K562 (cell line): ENCODE results near the gene MYOZ2. TPM values are rescaled to one million over a fixed set of nuclear protein-coding genes. Genes with fewer than 3 reads are reported as not detected.

Source experiments
- ATF6 ChIP-seq: sonication (generic); formaldehyde crosslinking; IDR thresholded peaks from 2 replicates; pipeline ENCODE4 v1.4.0; 2020; ENCODE audit warnings: mild to moderate bottlenecking, missing genetic modification reagents
- E2F8 ChIP-seq: fragments of 450-650 bp; IDR thresholded peaks from 2 replicates; pipeline ENCODE4 v1.7.1; 2018; ENCODE audit warnings: mild to moderate bottlenecking, low read depth; ENCODE audit not compliant: partially characterized antibody
- ETV5 ChIP-seq: sonication (generic); formaldehyde crosslinking; IDR thresholded peaks from 2 replicates; pipeline ENCODE4 v1.4.0; 2020; ENCODE audit warnings: low read depth, mild to moderate bottlenecking, missing genetic modification reagents
- HDAC8 ChIP-seq: fragments of 450-650 bp; IDR thresholded peaks from 2 replicates; pipeline ENCODE4 v1.6.1; 2016; ENCODE audit warnings: mild to moderate bottlenecking, missing genetic modification characterization, moderate library complexity, missing compliant biosample characterization
- MAZ ChIP-seq, 2 experiments: fragments of 450-650 bp in 1 of 2; sonication (generic) in 1 of 2; formaldehyde crosslinking; IDR thresholded peaks in 1 of 2; conservative IDR thresholded peaks in 1 of 2; 2 replicates each; pipeline versions ENCODE4 v1.4.0 to v1.5.0; 2020; ENCODE audit warnings: mild to moderate bottlenecking in 1 of 2, missing genetic modification reagents in 1 of 2
- MCM7 ChIP-seq, 2 experiments: fragments of 450-650 bp; IDR thresholded peaks; 2 replicates each; pipeline ENCODE4 v1.6.1; 2016 to 2018
- MED1 ChIP-seq: sonication (generic); formaldehyde crosslinking; IDR thresholded peaks from 2 replicates; pipeline ENCODE4 v1.8.1; 2023; ENCODE audit warnings: missing genetic modification reagents, borderline replicate concordance
- MLX ChIP-seq, 2 experiments: fragments of 450-650 bp in 1 of 2; sonication (generic) in 1 of 2; formaldehyde crosslinking; conservative IDR thresholded peaks; 2 replicates each; pipeline versions ENCODE4 v1.4.0 to v1.8.1; 2020 to 2022; ENCODE audit warnings: mild to moderate bottlenecking in 1 of 2, missing genetic modification reagents in 1 of 2
- PHF20 ChIP-seq: fragments of 450-650 bp; IDR thresholded peaks from 2 replicates; pipeline ENCODE4 v1.6.1; 2018; ENCODE audit not compliant: partially characterized antibody
- PHTF2 ChIP-seq: fragments of 250-450 bp; sonication (Bioruptor Pico); IDR thresholded peaks from 2 replicates; pipeline ENCODE4 v1.5.0; 2021; ENCODE audit warnings: mild to moderate bottlenecking
- SOX6 ChIP-seq: fragments of 450-650 bp; IDR thresholded peaks from 2 replicates; pipeline ENCODE4 v1.6.1; 2014; ENCODE audit warnings: mild to moderate bottlenecking
- SP1 ChIP-seq: sonication (generic); formaldehyde crosslinking; IDR thresholded peaks from 2 replicates; pipeline ENCODE4 v1.8.1; 2022; ENCODE audit warnings: mild to moderate bottlenecking, missing genetic modification reagents
- TCF7L2 ChIP-seq: fragments of 150-350 bp; IDR thresholded peaks from 2 replicates; pipeline ENCODE4 v1.6.1; 2016; ENCODE audit warnings: low read depth, mild to moderate bottlenecking, low read length, moderate library complexity
- ZNF551 ChIP-seq: fragments of 250-450 bp; sonication (Bioruptor Pico); IDR thresholded peaks from 2 replicates; pipeline ENCODE4 v1.5.0; 2021; ENCODE audit warnings: mild to moderate bottlenecking, moderate library complexity
- polyA plus RNA-seq, 8 experiments: library from polyadenylated mRNA; depleted of rRNA in 4 of 8; stranded (reverse) in 5 of 8; unstranded in 3 of 8; fragments of >200 nt; fragmentation: Nextera tagmentation in 2 of 8; fragmentation: Illumina TruSeq in 1 of 8; extraction: Ambion mirVana in 2 of 8; extraction: Trizol in 1 of 8; gene quantifications; 2 replicates each; pipeline versions ENCODE4 v1.2.1 to v1.2.3, GENCODE V29; 2011 to 2014; ENCODE audit warnings: inconsistent platforms in 1 of 8, missing spikeins in 1 of 8
- total RNA-seq, 7 experiments: library from RNA; depleted of rRNA in 6 of 7; stranded (reverse); fragments of >200 nt in 6 of 7; fragmentation: Illumina TruSeq in 2 of 7; extraction: Trizol in 2 of 7; gene quantifications; 2 replicates each; pipeline versions ENCODE4 v1.2.1 to v1.2.3, GENCODE V29; 2011 to 2021; ENCODE audit warnings: low replicate concordance in 1 of 7
- TF ChIP-seq, protein P1 (sequence below): fragments of 250-450 bp; sonication (Bioruptor Pico); IDR thresholded peaks from 2 replicates; pipeline ENCODE4 v1.4.0; 2020; ENCODE audit warnings: borderline replicate concordance
- TF ChIP-seq, protein P2 (sequence below): sonication (generic); formaldehyde crosslinking; IDR thresholded peaks from 2 replicates; pipeline ENCODE4 v1.9.0; 2022; ENCODE audit warnings: mild to moderate bottlenecking, missing genetic modification reagents
- TF ChIP-seq, protein P3 (sequence below): IDR thresholded peaks from 3 replicates; pipeline ENCODE4 v1.6.1; 2011; ENCODE audit warnings: borderline replicate concordance, mild to moderate bottlenecking, moderate library complexity; ENCODE audit not compliant: insufficient read length; ENCODE audit errors: extremely low read depth

MYOZ2 gene
- total and polyA plus RNA-seq, 9 of the 15 experiments (the other 6 are each of a cell fraction or from before 2014, with no cell fraction given) = not detected

- TF ChIP-seq TCF7L2 (no peak), PHTF2 (CRISPR knock-in tag) (no peak), ZNF551 (CRISPR knock-in tag) (no peak), MCM7 (IDR thresholded peaks at IDR 0.05) (no peak), ETV5 (CRISPR knock-in tag) (0 out of 2 replicates have a peak, but pooled peaks have one; percentile 41), SOX6 (no peak), HDAC8 (no peak), MLX (CRISPR knock-in tag; conservative IDR thresholded peaks at IDR 0.05) (no peak), MAZ (CRISPR knock-in tag; conservative IDR thresholded peaks at IDR 0.05 in 1 of 2, IDR thresholded peaks at IDR 0.05 in 1 of 2) (no peak; a peak in 1 of 4 replicates), ATF6 (CRISPR knock-in tag) (0 out of 2 replicates have a peak, but pooled peaks have one; percentile 31), SP1 (CRISPR knock-in tag) (no peak), E2F8 (no peak), MED1 (CRISPR knock-in tag) (no peak), PHF20 (no peak)
- TF ChIP-seq, protein P1, sequence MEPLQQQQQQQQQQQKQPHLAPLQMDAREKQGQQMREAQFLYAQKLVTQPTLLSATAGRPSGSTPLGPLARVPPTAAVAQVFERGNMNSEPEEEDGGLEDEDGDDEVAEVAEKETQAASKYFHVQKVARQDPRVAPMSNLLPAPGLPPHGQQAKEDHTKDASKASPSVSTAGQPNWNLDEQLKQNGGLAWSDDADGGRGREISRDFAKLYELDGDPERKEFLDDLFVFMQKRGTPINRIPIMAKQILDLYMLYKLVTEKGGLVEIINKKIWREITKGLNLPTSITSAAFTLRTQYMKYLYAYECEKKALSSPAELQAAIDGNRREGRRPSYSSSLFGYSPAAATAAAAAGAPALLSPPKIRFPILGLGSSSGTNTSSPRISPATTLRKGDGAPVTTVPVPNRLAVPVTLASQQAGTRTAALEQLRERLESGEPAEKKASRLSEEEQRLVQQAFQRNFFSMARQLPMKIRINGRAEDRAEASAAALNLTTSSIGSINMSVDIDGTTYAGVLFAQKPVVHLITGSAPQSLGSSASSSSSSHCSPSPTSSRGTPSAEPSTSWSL = no peak
- TF ChIP-seq, protein P2, sequence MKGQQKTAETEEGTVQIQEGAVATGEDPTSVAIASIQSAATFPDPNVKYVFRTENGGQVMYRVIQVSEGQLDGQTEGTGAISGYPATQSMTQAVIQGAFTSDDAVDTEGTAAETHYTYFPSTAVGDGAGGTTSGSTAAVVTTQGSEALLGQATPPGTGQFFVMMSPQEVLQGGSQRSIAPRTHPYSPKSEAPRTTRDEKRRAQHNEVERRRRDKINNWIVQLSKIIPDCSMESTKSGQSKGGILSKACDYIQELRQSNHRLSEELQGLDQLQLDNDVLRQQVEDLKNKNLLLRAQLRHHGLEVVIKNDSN = no peak
- TF ChIP-seq, protein P3, sequence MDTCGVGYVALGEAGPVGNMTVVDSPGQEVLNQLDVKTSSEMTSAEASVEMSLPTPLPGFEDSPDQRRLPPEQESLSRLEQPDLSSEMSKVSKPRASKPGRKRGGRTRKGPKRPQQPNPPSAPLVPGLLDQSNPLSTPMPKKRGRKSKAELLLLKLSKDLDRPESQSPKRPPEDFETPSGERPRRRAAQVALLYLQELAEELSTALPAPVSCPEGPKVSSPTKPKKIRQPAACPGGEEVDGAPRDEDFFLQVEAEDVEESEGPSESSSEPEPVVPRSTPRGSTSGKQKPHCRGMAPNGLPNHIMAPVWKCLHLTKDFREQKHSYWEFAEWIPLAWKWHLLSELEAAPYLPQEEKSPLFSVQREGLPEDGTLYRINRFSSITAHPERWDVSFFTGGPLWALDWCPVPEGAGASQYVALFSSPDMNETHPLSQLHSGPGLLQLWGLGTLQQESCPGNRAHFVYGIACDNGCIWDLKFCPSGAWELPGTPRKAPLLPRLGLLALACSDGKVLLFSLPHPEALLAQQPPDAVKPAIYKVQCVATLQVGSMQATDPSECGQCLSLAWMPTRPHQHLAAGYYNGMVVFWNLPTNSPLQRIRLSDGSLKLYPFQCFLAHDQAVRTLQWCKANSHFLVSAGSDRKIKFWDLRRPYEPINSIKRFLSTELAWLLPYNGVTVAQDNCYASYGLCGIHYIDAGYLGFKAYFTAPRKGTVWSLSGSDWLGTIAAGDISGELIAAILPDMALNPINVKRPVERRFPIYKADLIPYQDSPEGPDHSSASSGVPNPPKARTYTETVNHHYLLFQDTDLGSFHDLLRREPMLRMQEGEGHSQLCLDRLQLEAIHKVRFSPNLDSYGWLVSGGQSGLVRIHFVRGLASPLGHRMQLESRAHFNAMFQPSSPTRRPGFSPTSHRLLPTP = no peak
Observed at GRCh38 chr4:119211867-119212233, 76.2 kb downstream of the MYOZ2 start (continued).
